Prostate gland (tissue), 2 donors: ENCODE results near the gene EEF1B2.

ENCODE experiments used
- POLR2A ChIP-seq: fragments of 450-650 bp; IDR thresholded peaks from one replicate; pipeline ENCODE4 v1.6.1; 2016; ENCODE audit warnings: antibody characterized with exemption, mild to moderate bottlenecking
- TF ChIP-seq, protein P1 (sequence below), 4 experiments: fragments of 200-600 bp in 2 of 4; fragments of 450-650 bp in 2 of 4; sonication (generic) in 2 of 4; IDR thresholded peaks; 1 replicate in 3 of 4; 2 replicates in 1 of 4; pipeline ENCODE4 v1.5.1; 2016 to 2019; ENCODE audit warnings: antibody characterized with exemption in 4 of 4, mild to moderate bottlenecking in 2 of 4, moderate library complexity in 2 of 4

DNA sequence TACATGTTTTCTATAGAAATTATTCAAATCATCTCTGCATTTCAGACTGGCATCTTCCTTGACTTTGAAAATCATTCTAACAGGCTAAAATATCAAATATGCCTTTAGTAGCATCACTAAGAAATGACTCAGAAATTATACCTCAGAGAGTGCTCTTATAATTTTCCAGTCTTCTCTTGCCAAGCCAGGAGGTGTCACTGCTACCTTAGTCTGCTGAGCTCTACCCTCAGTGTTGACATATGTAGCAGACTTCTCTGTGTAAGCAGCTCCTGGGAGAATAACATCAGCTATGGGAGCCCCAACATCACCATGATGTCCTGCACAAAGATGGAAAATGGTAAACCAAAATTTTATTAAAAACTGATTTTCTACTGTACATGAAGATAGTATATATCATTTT, 32.0 kb upstream of the EEF1B2 start:
- TF ChIP-seq, protein P1, sequence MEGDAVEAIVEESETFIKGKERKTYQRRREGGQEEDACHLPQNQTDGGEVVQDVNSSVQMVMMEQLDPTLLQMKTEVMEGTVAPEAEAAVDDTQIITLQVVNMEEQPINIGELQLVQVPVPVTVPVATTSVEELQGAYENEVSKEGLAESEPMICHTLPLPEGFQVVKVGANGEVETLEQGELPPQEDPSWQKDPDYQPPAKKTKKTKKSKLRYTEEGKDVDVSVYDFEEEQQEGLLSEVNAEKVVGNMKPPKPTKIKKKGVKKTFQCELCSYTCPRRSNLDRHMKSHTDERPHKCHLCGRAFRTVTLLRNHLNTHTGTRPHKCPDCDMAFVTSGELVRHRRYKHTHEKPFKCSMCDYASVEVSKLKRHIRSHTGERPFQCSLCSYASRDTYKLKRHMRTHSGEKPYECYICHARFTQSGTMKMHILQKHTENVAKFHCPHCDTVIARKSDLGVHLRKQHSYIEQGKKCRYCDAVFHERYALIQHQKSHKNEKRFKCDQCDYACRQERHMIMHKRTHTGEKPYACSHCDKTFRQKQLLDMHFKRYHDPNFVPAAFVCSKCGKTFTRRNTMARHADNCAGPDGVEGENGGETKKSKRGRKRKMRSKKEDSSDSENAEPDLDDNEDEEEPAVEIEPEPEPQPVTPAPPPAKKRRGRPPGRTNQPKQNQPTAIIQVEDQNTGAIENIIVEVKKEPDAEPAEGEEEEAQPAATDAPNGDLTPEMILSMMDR (IDR thresholded peaks at IDR 0.05), result no peak
- no peak for TF ChIP-seq POLR2A
